ENCODE data around the gene MAN2A1.

Gene MAN2A1

DNA sequence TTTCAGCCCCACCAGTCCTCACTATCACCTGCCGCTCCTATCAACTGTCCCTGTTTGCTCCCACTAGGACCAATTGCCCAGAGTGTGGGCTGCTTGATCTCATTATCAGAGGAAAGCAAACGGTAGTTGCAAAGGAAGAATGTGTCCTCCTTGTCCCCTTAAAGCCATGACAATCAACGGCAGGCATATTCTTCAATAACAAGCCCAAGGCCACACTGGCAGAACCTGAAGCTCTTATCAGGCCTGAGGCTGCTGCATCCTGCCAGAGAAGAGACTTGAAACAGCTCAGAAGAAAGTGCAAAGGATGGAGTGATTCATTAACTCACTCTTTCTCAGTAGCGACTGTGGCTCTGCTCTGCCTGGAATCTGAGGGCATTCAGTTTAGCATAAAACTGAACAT is 39.2 kb upstream of the MAN2A1 start:
- no peak overlapping the region for H3K4me3 ChIP-seq (ENCODE audit: low read depth, low read length)
- DNase-seq (ENCODE audit: low read depth), result no peak
- TF ChIP-seq, protein P1, sequence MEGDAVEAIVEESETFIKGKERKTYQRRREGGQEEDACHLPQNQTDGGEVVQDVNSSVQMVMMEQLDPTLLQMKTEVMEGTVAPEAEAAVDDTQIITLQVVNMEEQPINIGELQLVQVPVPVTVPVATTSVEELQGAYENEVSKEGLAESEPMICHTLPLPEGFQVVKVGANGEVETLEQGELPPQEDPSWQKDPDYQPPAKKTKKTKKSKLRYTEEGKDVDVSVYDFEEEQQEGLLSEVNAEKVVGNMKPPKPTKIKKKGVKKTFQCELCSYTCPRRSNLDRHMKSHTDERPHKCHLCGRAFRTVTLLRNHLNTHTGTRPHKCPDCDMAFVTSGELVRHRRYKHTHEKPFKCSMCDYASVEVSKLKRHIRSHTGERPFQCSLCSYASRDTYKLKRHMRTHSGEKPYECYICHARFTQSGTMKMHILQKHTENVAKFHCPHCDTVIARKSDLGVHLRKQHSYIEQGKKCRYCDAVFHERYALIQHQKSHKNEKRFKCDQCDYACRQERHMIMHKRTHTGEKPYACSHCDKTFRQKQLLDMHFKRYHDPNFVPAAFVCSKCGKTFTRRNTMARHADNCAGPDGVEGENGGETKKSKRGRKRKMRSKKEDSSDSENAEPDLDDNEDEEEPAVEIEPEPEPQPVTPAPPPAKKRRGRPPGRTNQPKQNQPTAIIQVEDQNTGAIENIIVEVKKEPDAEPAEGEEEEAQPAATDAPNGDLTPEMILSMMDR (IDR thresholded peaks at IDR 0.05; ENCODE audit: low read depth, low read length, missing control alignments), result no peak

DNA sequence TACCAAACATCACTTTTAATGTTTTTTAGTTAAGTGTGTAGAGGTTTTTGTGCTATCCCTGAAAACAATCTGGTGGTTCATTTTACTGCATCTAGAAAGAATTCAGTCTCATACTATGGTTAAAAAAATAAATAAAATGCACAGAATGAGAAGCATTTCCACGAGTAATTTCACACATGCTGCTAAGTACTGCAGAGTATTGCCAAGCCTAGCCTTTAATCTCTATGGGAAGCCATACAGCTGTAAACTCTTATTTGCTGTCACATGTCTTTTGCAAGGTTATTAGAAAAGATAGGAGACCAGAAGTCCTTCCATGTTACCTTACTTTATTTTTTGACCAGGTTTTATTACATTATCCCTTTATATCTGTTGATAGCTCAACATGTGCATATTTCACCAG is 37.6 kb upstream of the MAN2A1 start:
- DNase-seq (ENCODE audit: low read depth), result no peak
- TF ChIP-seq, protein P1 (IDR thresholded peaks at IDR 0.05; ENCODE audit: low read depth, low read length, missing control alignments), result no peak
- H3K4me3 ChIP-seq (ENCODE audit: low read depth, low read length), result no peak overlapping the region

DNA sequence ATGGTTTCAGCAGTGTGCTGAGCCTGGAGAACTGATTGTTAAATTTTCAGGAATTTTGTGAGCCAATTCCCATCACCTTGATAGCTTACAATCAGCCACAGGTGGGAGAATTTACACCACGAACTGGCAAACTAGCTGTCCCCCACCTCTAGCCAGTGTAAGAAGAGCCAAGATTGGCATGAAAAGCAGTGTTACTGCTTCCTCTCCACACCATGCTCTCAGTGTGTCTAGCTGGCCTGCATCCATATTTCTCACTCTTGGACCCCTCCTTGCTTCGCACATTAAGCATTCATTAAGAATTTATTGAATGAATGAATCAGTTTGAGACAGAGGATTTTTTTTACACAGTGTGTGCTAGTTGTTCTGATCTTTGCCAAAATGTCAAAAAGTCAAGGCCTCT is 36.7 kb upstream of the MAN2A1 start:
- no peak overlapping the region for H3K4me3 ChIP-seq (ENCODE audit: low read depth, low read length)
- no peak for DNase-seq (ENCODE audit: low read depth)
- TF ChIP-seq, protein P1 (IDR thresholded peaks at IDR 0.05; ENCODE audit: low read depth, low read length, missing control alignments), result no peak

DNA sequence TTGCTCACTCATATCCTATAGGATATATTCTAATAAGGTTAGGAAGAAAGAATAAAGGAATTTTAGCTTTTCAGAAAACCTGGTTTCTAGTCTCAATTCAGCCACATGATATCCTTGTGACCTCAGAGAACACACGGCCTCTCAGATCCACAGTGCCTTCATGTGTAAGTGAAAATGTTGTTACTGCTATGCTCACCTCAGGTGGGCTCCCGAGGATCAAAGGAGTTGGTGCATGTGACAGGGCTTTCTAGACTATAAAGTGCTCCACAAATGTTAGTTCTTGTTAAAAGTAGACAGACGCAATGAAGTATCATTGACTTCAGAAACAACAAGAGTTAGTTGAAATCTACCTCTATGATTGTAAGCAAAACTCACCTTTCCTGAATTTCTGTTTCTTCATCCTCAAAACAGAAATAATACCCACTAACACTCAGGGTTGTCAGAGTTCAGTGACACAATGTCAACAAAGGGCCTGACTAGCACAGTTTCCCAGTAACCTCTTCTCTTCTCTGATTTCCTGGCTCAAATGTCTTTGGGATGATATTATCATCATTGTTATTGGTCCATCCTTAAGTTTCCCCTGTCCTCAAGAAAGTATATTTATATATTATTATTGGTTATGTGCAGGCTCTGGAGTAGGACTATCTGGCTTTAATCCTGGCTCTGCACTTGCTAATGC is 36.0 kb upstream of the MAN2A1 start:
- TF ChIP-seq, protein P1 (IDR thresholded peaks at IDR 0.05; ENCODE audit: low read depth, low read length, missing control alignments), result no peak
- no peak for DNase-seq (ENCODE audit: low read depth)
- H3K4me3 ChIP-seq (ENCODE audit: low read depth, low read length), result no peak overlapping the region

DNA sequence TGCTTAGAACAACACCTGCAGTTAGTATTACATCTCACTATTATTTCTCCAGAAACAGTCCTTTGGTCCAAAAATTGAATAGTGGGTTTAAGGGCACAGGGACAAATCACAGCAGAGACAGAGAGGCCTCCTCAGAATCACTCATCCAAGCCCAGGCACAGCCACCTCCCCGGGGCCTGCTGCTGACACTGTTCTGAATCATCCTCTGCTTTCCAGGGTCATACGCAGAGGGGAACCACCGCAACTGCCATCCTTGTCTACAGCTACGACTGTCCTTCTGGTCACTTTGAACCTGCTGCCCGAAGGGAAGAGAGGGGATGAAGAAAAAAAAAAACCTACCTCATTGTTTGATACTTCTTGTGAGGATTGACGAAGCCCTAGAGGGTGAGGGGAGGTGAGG is 35.3 kb upstream of the MAN2A1 start:
- no peak for DNase-seq (ENCODE audit: low read depth)
- H3K4me3 ChIP-seq (ENCODE audit: low read depth, low read length), result no peak overlapping the region
- TF ChIP-seq, protein P1 (IDR thresholded peaks at IDR 0.05; ENCODE audit: low read depth, low read length, missing control alignments), result no peak

DNA sequence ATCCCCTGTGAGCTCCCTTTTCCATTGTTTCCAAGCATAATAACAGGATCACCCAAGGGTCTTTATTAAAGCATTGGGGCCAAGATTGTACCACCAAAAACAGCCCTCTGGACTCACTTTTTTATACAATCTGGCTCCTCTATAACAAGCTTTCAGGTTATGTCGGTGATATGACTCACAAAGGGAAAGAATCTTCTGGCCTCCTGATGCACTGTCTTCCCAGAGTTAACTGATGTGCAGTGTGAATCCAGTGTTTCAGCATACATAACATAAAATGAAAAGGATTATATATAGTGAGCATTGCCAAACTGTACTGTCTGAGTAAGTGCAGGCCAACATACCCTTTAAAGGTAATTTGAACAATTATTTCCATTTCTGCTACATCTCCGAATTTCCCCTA is 33.9 kb upstream of the MAN2A1 start:
- no peak for DNase-seq (ENCODE audit: low read depth)
- TF ChIP-seq, protein P1 (IDR thresholded peaks at IDR 0.05; ENCODE audit: low read depth, low read length, missing control alignments), result no peak
- H3K4me3 ChIP-seq (ENCODE audit: low read depth, low read length), result no peak overlapping the region

DNA sequence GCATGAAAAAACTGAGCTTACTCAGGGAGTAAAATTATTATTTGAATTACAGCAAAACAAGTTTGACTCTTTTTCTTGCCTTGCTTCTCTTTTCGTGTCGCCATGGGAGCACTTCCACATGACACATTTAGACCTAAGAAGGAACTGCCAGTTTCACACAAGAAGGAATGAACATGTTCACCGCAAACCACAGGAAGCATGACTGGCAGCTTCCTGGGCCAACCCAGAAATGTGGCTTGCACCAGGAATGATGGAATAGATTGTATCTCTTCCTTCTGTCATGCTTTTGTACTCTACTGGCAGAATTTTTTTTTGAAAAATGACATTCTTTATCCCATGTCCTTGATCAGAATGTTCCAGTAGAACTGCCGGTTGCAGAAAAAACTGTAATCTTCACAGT is 32.9 kb upstream of the MAN2A1 start:
- DNase-seq (ENCODE audit: low read depth), result no peak
- TF ChIP-seq, protein P1 (IDR thresholded peaks at IDR 0.05; ENCODE audit: low read depth, low read length, missing control alignments), result no peak
- H3K4me3 ChIP-seq (ENCODE audit: low read depth, low read length), result no peak overlapping the region
